HG02759 (cell line): ENCODE measurements around the gene ARHGEF7.

Experiments used
- ATAC-seq: cut with Tn5 transposase; IDR thresholded peaks from one replicate; pipeline ENCODE4 v1.9.1; 2021; ENCODE audit warnings: mild to moderate bottlenecking, moderate library complexity; ENCODE audit not compliant: unreplicated experiment

Gene ARHGEF7

DNA sequence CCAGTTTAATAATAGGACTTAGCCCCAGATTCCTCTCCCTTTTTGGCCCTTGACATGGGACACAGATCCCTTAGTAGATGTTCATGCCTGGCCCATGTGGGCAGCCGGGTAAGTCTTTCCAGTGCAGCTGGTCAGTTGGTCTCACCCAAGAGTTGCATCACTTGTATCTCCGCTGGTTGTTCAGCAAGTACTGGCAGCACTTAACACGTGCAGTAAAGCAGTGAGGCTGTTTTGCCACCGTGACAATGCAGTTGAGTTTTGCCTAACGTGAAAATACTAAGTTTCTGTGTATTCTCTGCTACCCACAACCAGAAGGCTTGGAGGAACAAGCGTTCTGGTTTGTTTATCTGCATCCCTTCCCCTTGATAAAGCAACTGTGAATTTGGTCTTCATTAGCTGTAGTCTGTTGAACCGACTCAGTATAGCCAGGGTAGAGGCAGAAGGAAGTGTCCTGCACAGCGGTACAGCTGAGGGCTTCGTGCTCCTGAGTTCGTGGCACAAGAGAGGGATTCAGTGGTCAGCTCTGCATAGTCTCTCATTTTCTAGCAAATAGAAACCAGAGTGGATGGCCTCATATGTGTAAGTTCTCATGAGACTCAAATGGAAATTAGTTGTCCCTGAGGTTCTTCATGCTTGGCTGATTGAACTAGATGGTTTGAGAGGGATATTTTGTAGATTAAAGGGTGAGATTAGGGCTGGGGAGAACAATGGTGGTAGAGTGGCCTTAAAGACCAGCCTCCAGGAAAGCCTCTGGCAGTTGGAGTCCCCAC is 50.3 kb downstream of the ARHGEF7 start:
- ATAC-seq = peak; percentile 58

DNA sequence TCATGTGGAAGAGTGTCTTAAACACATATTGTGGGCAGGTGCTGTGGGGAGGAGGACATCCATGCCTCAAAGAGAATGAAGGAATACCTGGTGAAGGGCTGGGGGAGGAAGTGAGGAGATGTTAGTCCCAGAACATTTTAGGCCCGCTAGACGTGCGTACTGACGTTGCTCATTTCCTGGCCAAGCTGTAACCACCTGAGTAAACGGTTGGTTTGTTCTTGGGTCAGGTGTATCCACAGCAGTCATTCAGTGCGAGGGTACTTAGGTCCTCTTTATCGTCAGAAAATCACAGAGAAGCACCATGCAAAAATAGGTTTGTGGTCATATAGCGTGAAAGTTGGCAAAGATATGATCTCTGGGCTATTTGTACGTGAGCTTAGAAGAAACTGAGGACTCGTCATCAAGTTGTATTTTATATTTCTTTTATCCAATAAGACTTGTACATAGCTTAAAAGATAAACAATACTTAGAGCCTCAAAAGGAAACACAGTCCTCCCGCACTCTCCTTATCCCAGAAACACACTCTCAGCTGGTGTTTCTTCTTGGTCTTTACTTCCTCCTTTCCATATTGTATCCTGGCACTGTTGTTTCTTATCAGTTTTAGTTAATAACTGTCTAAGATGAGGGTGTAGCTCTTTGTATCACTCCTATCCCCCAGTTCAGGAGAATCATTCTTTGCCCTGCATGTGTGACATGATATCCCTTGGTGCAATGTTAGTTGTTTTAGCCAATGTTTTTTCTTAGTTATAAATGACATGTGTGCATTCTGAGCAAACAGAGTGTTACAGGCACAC is 52.0 kb downstream of the ARHGEF7 start:
- ATAC-seq = no peak

DNA sequence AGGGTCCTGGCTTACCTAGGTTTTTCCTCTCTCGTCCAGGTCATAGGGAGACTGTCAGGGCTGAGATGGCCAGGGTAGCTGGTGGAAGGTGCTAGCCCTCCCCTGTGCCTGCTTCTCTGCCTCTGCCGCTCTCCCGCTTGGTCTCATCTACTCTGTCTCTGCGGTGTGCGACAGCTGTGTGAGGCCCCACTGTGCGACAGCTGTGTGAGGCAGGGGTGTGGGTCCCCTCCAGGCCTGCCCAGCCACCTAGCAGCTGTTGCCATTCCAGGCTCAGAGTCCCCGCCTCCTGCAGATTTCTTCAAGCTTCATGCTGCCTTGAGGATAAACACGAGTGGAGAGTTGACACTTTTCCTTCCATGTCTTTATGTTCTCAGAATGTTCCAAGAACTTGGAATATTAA is 53.0 kb downstream of the ARHGEF7 start:
- no peak for ATAC-seq

DNA sequence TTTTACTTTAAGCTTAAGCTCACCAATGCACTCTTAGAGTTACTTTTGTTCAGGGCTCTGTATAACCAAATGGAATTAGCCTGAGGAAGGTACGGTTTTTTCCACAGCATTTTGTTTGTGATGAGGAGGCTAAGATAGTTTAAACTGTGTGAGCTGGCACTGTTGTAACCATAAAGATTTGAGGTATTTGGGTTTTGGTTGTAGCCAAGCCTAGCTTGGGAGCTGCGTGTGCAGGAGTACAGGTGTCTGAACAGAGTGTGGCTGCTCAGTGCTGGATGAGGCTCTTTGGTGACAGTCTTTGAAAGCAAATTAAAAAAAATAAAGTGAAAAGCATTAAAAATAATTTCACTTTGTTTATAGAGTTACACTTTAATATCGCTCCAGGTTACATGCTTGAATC is 56.0 kb downstream of the ARHGEF7 start:
- no peak for ATAC-seq

DNA sequence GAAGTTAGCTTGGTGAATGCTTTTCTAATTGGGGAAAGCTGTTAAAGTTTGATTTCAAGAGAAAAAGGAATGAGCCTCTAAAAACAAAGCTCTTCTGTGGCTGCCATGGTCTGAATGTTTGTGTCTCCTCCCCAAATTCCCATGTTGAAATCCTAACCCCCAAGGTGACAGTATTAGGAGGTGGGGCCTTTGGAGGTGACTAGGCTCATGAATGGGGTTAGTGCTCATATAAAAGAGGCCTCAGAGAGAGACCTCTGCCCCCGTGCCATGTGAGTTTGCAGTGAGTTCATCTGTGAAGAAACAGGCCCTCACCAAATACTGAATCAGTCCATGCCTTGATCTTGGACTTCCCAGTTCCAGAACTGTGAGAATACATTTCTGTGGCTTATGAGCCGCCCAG is 56.5 kb downstream of the ARHGEF7 start:
- ATAC-seq = no peak

DNA sequence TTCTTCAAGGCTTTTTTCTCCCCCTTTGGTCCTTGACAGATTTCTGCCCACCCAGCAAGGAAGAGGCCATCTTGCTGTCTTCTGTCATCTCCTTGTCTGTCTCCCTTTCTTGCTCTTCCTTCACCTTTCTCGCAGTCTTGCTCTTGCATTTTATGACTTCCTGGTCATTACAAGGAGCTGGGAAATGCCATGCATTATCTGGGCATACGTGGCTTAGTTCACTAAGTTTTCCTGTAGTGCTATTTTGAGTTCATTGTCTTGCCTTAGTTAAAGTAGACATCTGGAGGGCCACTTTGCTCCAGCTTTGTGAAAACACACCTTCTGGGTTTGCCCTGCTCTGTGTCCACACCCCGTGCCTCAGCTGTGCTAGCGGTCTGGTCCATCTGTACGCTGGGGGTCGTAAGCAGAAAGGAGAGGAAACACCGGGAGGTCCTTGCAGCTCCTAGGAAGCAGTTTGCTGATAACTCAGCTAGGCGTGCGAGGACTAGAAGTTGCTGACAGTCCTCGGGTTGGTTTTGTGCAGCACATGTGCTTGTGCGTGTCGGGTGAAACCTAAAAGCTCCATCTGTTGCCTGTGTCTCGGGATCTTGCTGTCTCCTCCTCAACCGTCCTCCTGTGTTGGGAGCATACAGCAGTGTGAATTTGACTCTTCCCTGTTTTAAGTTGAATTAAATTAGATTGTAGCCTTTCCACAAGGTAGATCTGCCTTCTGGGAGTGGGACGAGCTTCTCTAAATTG is 59.4 kb downstream of the ARHGEF7 start:
- ATAC-seq = no peak

DNA sequence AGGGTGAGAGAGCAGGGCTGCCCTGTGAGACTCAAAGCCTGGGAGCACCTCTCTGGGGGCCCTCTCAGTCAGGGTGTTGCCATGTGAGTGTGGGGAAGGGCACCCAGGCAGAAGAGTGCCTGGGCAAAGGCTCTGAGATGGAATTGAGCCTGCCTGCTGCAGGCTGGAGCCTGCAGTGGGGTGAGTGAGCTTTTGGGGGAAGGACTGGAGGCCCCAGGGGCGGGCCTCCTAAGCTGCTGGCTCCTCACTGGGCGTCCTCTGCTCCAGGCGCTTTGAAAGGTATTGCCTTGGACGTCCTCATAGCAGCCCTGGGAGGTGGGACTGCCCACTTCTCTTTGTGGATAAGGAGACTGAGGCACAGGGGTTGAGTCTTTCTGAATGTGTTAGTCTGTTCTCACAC is 60.3 kb downstream of the ARHGEF7 start:
- ATAC-seq = no peak

DNA sequence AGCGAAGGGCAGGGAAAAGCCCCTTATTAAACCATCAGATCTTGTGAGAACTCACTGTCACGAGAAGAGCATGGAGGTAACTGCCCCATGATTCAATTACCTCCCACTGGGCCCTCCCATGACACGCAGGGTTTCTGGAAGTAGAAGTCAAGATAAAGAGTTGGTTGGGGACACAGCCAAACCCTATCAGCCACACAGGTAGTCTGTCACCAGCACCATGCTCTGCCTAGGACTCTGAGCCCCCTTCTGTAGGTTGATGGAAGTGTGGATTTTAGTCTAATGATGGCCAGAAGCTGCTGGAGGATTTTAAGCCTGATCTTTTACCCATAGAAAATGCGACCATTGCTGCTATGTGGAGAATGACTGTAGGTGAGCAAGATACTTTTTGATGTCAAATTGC is 60.8 kb downstream of the ARHGEF7 start:
- no peak for ATAC-seq

DNA sequence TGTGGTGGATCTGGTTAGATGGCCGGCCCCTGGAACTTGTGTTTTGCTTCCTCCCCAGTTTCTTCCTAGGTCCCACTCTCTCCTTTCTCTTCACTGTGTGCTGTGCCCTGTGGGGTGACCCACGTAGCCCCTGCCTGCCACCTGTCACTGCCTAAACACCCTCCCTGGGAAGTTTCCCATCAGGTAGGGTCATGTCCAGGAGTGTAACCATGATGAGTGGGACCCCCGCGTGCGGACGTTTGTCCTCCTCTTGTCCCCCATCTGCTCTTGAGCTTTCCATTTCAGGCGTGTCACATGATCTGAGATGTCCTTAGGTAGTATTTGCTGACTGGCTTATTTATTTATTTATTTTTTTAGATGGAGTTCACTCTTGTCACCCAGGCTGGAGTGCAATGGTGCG is 61.3 kb downstream of the ARHGEF7 start:
- ATAC-seq = no peak

DNA sequence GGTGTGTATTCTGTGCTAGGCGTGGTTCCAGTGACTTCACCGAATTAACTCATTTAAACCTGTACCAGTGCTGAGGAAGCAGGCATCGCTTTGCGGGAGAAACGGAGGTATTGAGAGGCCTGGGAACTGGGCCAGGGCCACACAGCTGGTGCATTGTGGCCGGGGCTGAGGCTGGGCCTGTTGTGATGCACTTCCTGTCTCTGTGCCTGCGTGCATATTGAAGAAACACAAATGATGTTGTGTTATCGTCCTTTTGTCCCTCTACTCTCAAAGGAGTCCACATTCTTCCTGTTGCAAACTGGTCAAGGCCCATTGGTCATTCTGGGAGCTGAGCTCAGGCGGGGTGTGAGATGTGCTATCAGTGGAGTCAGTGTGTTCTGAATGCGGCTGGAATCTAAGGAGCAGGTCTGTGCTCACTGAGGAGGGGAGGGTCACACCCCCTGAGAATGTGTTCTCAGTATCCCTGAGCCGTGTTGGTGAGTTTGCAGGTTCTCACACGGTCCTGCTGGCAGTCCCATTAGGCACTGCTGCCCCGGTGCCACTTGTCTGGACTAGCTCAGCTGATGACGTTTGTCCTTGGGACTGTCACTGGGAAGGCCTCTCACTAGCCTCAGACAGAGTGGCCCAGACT is 62.1 kb downstream of the ARHGEF7 start:
- peak; percentile 73 for ATAC-seq

DNA sequence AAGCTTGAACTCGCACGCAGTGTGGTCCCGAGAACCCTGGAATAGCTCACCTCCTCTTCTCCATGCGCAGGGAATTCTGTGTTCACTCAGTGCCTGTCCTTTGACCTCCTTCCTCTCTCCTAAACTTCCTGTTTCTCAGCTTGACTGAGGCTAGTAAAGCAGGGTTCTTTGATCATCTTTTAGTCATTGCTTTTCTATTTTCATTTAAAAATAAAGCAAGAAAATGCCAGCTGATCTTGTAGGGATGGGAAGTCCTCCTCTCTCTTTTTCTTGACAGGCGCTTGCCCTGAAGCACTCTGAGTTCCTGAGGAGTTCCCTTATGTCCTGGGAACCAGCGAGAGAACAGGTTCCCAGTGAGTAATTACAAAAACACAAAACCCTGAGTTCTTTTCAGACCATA is 62.8 kb downstream of the ARHGEF7 start:
- ATAC-seq = no peak

DNA sequence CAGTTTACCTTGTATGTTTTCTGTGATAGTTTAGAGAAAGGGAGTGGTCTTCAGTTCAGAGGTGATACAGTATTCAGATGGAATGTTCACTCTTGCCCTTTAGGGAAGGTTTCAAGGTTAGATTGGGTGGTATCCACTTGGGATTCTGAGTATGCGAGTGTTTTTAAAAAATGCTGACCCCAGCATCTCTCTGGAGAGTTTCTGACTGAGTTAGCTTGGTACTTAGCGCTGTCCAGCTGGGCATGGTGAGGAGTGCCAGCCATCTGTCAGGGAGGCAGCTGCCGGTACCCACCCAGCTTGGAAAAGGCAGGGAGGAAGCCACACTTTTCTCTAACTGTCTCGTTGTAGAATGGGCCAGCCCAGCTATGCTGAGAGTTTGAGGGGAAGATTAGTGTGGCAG is 63.3 kb downstream of the ARHGEF7 start:
- no peak for ATAC-seq

DNA sequence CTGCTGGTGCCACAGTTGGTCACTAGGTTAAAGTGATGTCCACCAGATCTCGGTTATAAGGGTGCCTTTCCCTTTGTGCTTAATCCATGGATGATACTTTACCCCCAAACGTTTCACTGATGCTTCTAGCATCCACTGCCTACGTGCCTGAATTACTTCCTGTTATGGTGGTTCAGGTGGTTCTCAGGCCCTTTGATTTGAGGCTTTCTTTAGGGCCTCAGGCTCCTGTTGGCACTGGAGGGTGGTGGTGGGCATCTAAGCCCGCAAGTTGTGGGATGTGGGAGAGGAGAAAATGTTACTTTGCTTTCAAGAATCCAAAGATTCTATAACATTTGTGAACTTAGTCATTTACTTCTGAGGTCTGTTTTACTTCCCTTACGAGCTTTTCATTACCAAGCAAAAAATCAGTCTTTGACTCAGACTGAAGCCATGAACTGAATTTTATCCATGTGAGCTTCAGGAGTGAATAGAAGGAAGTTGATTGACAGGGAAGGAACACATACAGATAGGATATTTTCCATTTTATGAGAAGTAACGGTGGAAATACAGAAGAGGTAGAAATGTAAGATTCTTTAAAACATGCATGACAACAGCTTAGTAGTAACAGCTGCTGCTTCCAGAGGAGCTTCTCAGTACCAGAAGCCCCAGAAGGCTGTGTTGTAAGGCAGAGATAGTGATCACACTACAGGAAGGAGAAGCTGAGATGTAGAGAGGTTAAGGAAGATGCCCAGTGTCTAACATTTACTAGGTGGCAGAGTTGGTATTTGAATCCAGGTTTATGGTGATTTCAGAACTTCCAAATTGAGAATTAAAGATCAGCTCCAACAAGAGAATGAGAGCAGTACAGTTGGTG is 65.0 kb downstream of the ARHGEF7 start:
- ATAC-seq = no peak

DNA sequence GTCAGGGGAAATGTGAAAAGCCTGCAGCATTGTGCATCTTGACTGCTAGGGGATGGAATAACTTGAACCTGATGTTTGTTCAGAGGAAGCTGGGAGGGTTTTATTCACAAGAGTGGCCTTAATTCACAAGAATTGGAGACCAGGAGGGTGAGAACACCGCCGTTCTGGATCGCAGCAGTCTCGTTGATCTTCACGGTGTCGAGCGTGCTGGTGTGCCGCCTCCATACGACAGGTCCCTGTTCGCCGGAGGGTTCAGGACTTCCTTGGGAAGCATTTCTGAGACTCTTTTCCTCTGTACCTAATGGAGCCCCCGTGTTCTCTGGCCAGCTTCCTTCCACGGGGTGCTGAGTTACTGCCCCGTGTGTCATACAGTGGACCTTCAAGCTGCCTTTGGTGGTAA is 66.9 kb downstream of the ARHGEF7 start:
- ATAC-seq = no peak

DNA sequence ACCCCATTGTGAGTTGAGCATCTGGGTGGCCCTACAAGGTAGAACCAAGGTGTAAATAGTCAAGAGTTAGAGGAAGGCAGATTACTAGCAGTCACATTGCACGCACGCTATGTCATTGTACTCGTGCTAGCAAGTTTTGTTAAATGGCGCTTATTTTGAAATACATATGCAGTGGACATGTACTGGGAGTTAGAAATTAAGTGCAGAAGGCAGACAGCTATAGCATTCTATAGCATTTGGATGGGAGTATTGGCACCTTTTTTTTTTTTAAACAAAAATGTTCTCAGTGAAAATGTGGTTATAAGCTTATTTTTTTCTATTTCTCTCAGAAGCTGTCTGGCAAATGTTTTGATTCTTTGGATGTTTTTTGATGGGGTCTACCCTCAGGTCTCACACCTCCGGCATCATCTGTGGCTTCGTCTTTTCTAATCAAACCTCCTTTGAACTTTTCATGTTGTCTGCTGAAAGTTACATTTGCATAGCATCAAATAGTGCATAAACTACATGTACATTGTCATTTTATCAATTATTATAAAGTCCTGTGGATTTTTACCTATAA is 68.1 kb downstream of the ARHGEF7 start:
- no peak for ATAC-seq

DNA sequence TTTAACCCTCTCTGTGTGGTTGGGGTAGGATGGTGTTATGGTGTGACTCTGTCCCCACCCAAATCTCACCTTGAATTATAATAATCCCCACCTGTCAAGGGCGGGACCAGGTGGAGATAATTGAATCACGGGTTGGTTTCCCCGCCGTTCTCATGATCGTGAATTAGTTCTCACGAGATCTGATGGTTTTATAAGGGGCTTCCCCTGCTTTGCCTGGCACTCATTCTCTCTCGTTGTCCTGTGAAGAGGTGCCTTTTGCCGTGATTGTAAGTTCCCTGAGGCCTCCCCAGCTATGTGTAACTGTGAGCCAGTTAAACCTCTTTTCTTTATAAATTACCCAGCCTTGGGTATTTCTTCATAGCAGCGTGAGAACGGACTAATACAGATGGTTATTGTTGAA is 68.8 kb downstream of the ARHGEF7 start:
- no peak for ATAC-seq

DNA sequence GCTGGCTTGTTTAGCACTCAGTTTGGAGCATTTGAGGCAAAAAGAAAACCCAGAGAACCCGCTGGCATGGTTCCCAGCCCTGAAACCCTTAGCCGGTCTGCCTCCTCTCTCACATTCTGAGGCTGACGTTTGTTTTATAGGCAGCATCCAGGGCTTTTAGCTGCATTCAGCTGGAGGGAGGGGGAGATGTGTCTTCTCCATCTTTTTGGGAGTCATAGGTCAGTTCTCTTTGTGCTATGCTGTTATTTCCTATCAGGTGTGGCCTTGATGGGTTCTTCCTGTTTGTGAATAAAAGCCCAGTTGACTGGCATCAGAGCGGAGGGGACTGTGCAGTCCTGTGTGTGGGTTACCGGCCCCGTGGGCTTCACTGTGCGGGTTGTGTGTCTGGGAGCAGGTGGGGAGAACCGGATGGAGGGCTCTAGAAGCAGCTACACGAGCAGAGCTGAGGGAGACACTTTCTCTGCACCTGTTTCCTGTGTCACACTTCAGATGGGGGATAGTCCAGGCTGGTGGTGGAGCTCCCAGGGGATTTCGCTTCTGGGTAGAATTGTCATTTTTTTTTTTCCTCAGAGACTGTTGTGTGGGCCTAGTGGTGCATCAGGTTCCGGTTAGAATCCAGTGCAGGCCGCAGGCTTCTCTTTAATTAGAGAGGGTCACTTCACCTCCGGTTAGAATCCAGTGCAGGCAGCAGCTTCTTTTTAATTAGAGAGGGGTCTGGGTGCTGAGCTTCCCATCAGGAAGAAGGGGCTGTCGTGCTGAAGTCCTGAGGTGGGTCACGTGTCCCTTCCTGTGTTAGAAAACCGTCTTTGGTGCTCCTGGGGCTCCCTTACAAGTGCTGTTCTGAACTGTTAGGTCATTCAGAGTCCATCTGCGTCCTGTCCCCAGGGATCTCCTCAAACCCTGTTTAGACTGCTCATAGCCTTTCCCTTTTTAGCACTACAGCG is 69.6 kb downstream of the ARHGEF7 start:
- peak; percentile 88 for ATAC-seq

DNA sequence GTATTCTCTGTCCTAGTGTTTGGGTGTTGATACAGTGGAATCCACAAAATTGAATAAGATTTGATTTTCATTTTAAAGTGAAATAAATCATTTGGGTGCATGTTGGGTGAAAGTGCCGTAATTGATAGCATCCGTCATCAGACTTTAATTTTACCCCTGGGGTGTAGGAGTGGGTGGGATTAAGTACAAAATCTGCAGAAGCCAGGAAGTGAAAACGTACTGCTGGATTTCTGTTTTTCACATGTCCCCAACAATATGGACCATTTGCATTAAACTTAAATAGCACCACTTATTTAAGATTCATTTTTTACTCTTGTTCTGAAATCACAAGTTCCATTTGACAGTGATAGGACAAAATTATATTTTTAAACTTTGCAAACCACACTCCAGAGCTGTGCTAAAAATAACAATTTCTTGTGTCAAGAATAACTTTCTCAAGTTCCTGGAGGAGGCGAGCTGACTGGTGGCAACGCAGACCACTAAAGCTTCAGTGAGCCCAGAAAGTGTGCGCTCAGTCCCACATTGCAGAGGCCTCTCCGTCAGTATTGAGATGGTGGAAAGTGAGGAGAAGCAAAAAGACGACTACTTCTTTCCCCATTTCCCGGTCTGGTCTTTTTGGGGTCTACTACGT is 71.3 kb downstream of the ARHGEF7 start:
- no peak for ATAC-seq
